HL-60 (cell line): ENCODE measurements around the gene PTH2.

ENCODE experiments used
- DNase-seq, 2 experiments: peaks; one replicate each; pipeline ENCODE4 v3.0.0-alpha.2; 2010 to 2020; ENCODE audit warnings: low read depth in 1 of 2, low spot score in 1 of 2
- H3K27ac ChIP-seq: fragments of 250-450 bp; sonication (Bioruptor Pico); replicated peaks from 2 replicates; pipeline ENCODE4 v1.5.1; 2020; ENCODE audit warnings: mild to moderate bottlenecking, moderate library complexity
- H3K27me3 ChIP-seq: fragments of 250-450 bp; sonication (Bioruptor Pico); 2 replicates; pipeline ENCODE4 v1.5.1; 2021; ENCODE audit warnings: mild to moderate bottlenecking, moderate library complexity; ENCODE audit not compliant: insufficient read depth, poor library complexity, severe bottlenecking
- H3K4me3 ChIP-seq: replicated peaks from 2 replicates; pipeline ENCODE4 v1.5.1; 2011; ENCODE audit warnings: mild to moderate bottlenecking, control low read depth, low read length; ENCODE audit not compliant: insufficient read depth
- CTCF ChIP-seq: IDR thresholded peaks from one replicate; pipeline ENCODE4 v1.5.1; 2011; ENCODE audit warnings: low read length, control low read depth, inconsistent platforms; ENCODE audit not compliant: insufficient read depth
- GABPA ChIP-seq: IDR thresholded peaks from 2 replicates; pipeline ENCODE4 v1.6.1; 2012; ENCODE audit warnings: low read depth
- POLR2AphosphoS5 ChIP-seq: IDR thresholded peaks from 2 replicates; pipeline ENCODE4 v1.6.1; 2012; ENCODE audit warnings: low read depth
- REST ChIP-seq: IDR thresholded peaks from 2 replicates; pipeline ENCODE4 v1.6.1; 2012; ENCODE audit warnings: low read depth; ENCODE audit not compliant: insufficient replicate concordance
- SPI1 ChIP-seq: IDR thresholded peaks from 2 replicates; pipeline ENCODE4 v1.6.1; 2012; ENCODE audit warnings: low read depth, mild to moderate bottlenecking, borderline replicate concordance

Gene PTH2

GRCh38 chr19:49431330-49431749 is 8.1 kb upstream of the PTH2 start:
- no peak for DNase-seq
- no peak overlapping the region for H3K27ac ChIP-seq
- H3K27me3 ChIP-seq: peaks cover 49% of the 10 kb centered on the region
- TF ChIP-seq POLR2AphosphoS5 (no peak), CTCF (no peak), GABPA (no peak), SPI1 (no peak), REST (no peak)
- no peak overlapping the region for H3K4me3 ChIP-seq

- Histone ChIP-seq H3K27me3 (peaks cover 53% of the 10 kb centered on the region), H3K27ac (no peak overlapping the region), H3K4me3 (no peak overlapping the region)
- no peak for TF ChIP-seq GABPA
- peak; percentile 15 for TF ChIP-seq CTCF
- DNase-seq: no peak
These were observed 7.6 kb upstream of the PTH2 start for GRCh38 chr19:49430678-49431329.

GRCh38 chr19:49430172-49430677 is 7.0 kb upstream of the PTH2 start:
- no peak for TF ChIP-seq POLR2AphosphoS5
- no peak for TF ChIP-seq GABPA
- TF ChIP-seq SPI1: no peak
- TF ChIP-seq CTCF: no peak
- TF ChIP-seq REST: no peak
- H3K4me3 ChIP-seq: no peak overlapping the region
- peaks cover 56% of the 10 kb centered on the region for H3K27me3 ChIP-seq
- H3K27ac ChIP-seq: no peak overlapping the region
- DNase-seq: no peak
